Adrenal gland (tissue), 12 donors: ENCODE measurements around the gene GLIS1. TPM values are rescaled to one million over a fixed set of nuclear protein-coding genes. Genes with fewer than 3 reads are reported as not detected.

Experiments used
- DNase-seq, 7 donors: peaks; one replicate each; pipeline ENCODE4 v3.0.0-alpha.2; 2019 to 2020
- H3K27ac ChIP-seq, 5 donors: fragments of 200-600 bp; sonication (generic) in 4 of 5; 1 replicate in 3 of 5; 2 replicates in 2 of 5; pipeline versions ENCODE4 v1.5.1 to v1.8.0; 2016 to 2020; ENCODE audit warnings: mild to moderate bottlenecking in 1 of 5
- H3K27me3 ChIP-seq: fragments of 200-600 bp; 2 replicates; pipeline ENCODE4 v1.8.0; 2021
- H3K36me3 ChIP-seq, 2 donors: fragments of 200-600 bp; replicated peaks in 1 of 2; 1 replicate in 1 of 2; 2 replicates in 1 of 2; pipeline versions ENCODE4 v1.5.1 to v1.8.0; 2018 to 2022
- H3K4me1 ChIP-seq, 2 donors: fragments of 200-600 bp; replicated peaks in 1 of 2; 1 replicate in 1 of 2; 2 replicates in 1 of 2; pipeline versions ENCODE4 v1.5.1 to v1.8.0; 2018 to 2021
- H3K4me3 ChIP-seq, 4 donors: fragments of 200-600 bp; sonication (generic) in 3 of 4; one replicate each; pipeline ENCODE4 v1.5.1; 2016 to 2018
- H3K9me3 ChIP-seq, 3 donors: fragments of 200-600 bp; sonication (generic) in 1 of 3; replicated peaks in 1 of 3; 1 replicate in 2 of 3; 2 replicates in 1 of 3; pipeline versions ENCODE4 v1.5.1 to v1.8.0; 2016 to 2021
- CTCF ChIP-seq, 6 experiments: fragments of 450-650 bp in 4 of 6; fragments of 200-600 bp in 2 of 6; sonication (generic) in 1 of 6; IDR thresholded peaks; 1 replicate in 5 of 6; 2 replicates in 1 of 6; pipeline versions ENCODE4 v1.5.1 to v1.8.0; 2016 to 2021; ENCODE audit warnings: antibody characterized with exemption in 6 of 6, mild to moderate bottlenecking in 2 of 6, moderate library complexity in 1 of 6
- POLR2A ChIP-seq, 2 donors: fragments of 450-650 bp; IDR thresholded peaks; one replicate each; pipeline ENCODE4 v1.6.1; 2017; ENCODE audit warnings: antibody characterized with exemption in 2 of 2, mild to moderate bottlenecking in 2 of 2, moderate library complexity in 1 of 2
- WGBS, 4 donors: extraction: QIAGEN DNeasy Blood & Tissue Kit in 2 of 4; methylation state at CpG; one replicate each; pipeline versions ENCODE4 v1.1.5 to v1.1.7; 2013 to 2017; 5-methylcytosine and 5-hydroxymethylcytosine counted together
- intact Hi-C, 2 donors: fragments of 100-400 bp; cut with DNase I; formaldehyde crosslinking; loops; one replicate each; pipeline versions ENCODE4 v1.14.1 to v1.15.0; 2022 to 2023
- polyA plus RNA-seq, 3 donors: library from polyadenylated mRNA; stranded (reverse); fragments of 200-250 nt in 2 of 3; fragments of 350-450 nt in 1 of 3; fragmentation: Illumina TruSeq in 1 of 3; extraction: RNeasy Lipid Tissue Mini Kit (QIAGEN cat#74804) in 1 of 3; gene quantifications; one replicate each; pipeline ENCODE4 v1.2.3, GENCODE V29; 2013 to 2014
- total RNA-seq, 9 donors: library from RNA; depleted of rRNA in 4 of 9; stranded (reverse); fragments of >200 nt in 4 of 9; fragments of 120-200 nt in 1 of 9; fragmentation: NEBNext Ultra II Directional in 1 of 9; extraction: Animal tissue kit (Norgen Biotek cat#: 25700) in 1 of 9; gene quantifications; one replicate each; pipeline versions ENCODE4 v1.1.0 to v1.2.4, GENCODE V29; 2013 to 2023
- donor health status: healthy with polysubstance abuse.
- donor health status: Bipolar disorder and iron deficiency.
- donor health status: DM: yes; HTN: yes; CAD: no.
- donor health status: DM: no; HTN: no; CAD: no.
- donor health status: DM: no; HTN: no; CAD: no.
- donor health status: DM: yes; HTN: yes; CAD: no.

The GLIS1 gene
- total and polyA plus RNA-seq, 12 donors = 0.08 to 0.37 (median 0.14) TPM; not detected in 6

- H3K27ac ChIP-seq = no peak overlapping the region
- H3K9me3 ChIP-seq = no peaks in the 10 kb centered on the region
- TF ChIP-seq CTCF (IDR thresholded peaks at IDR 0.05) (no peak), POLR2A (IDR thresholded peaks at IDR 0.05) (no peak)
- no peaks in the 10 kb centered on the region for H3K27me3 ChIP-seq
- WGBS, 4 donors = 83 to 87% (median 86%) methylated on average over 13 to 14 of the region's 14 CpGs
- DNase-seq = no peak
- H3K4me1 ChIP-seq = no peaks in the 10 kb centered on the region
- intact Hi-C loops = no loop called here
- H3K36me3 ChIP-seq = no peaks in the 10 kb centered on the region
- no peak overlapping the region for H3K4me3 ChIP-seq
Measured at GRCh38 chr1:53644909-53645689, 93.9 kb downstream of the GLIS1 start.

GRCh38 chr1:53644496-53644895, 94.5 kb downstream of the GLIS1 start:
- Histone ChIP-seq H3K36me3 (no peaks in the 10 kb centered on the region), H3K4me3 (no peak overlapping the region), H3K9me3 (no peaks in the 10 kb centered on the region), H3K4me1 (no peaks in the 10 kb centered on the region), H3K27ac (no peak overlapping the region), H3K27me3 (no peaks in the 10 kb centered on the region)
- intact Hi-C loops = no loop called here
- 75 to 87% (median 81%) methylated on average over 7 of the region's 7 CpGs for WGBS, 4 donors
- DNase-seq = no peak
- TF ChIP-seq CTCF (IDR thresholded peaks at IDR 0.05) (no peak), POLR2A (IDR thresholded peaks at IDR 0.05) (no peak)

GRCh38 chr1:53643881-53644390, 95.0 kb downstream of the GLIS1 start:
- no peaks in the 10 kb centered on the region for H3K4me1 ChIP-seq
- no peak for DNase-seq
- no peaks in the 10 kb centered on the region for H3K36me3 ChIP-seq
- TF ChIP-seq CTCF (IDR thresholded peaks at IDR 0.05) (no peak), POLR2A (IDR thresholded peaks at IDR 0.05) (no peak)
- 75 to 90% (median 85%) methylated on average over 2 to 4 of the region's 4 CpGs for WGBS, 4 donors
- H3K4me3 ChIP-seq = no peak overlapping the region
- intact Hi-C loops = no loop called here
- H3K27me3 ChIP-seq = no peaks in the 10 kb centered on the region
- H3K27ac ChIP-seq = no peak overlapping the region
- no peaks in the 10 kb centered on the region for H3K9me3 ChIP-seq

GRCh38 chr1:53643041-53643880, 95.7 kb downstream of the GLIS1 start:
- intact Hi-C loops = no loop called here
- WGBS, 4 donors = 79 to 85% (median 82%) methylated on average over 12 to 17 of the region's 17 CpGs
- DNase-seq = no peak

More at GRCh38 chr1:53643041-53643880, 95.7 kb downstream of the GLIS1 start:
- no peaks in the 10 kb centered on the region for H3K4me1 ChIP-seq
- no peaks in the 10 kb centered on the region for H3K9me3 ChIP-seq
- no peak overlapping the region for H3K27ac ChIP-seq
- no peaks in the 10 kb centered on the region for H3K27me3 ChIP-seq
- TF ChIP-seq POLR2A (IDR thresholded peaks at IDR 0.05) (no peak), CTCF (IDR thresholded peaks at IDR 0.05) (no peak)
- H3K36me3 ChIP-seq = no peaks in the 10 kb centered on the region
- H3K4me3 ChIP-seq = no peak overlapping the region
